Central memory CD8-positive, alpha-beta T cell (primary cell): ENCODE results near the gene OTOP2.

Source experiments
- ATAC-seq: fragments of 150-1000 bp; cut with Tn5 transposase; replicated peaks from 2 replicates; pipeline ENCODE4 v1.10.0; 2022; ENCODE audit warnings: mild to moderate bottlenecking, moderate FRiP score, moderate number of reproducible peaks; ENCODE audit not compliant: poor library complexity, severe bottlenecking; ENCODE audit errors: extremely low read depth
- DNase-seq, 2 donors: peaks; one replicate each; pipeline ENCODE4 v3.0.0; 2021; ENCODE audit warnings: low spot score in 2 of 2
- H3K27ac Mint-ChIP-seq: one replicate; pipeline ENCODE4 v1.8.0; 2022; ENCODE audit warnings: low read depth, mild to moderate bottlenecking, moderate library complexity, mixed read lengths
- H3K27me3 Mint-ChIP-seq: one replicate; pipeline ENCODE4 v1.8.0; 2022; ENCODE audit warnings: mixed read lengths
- H3K36me3 Mint-ChIP-seq: one replicate; pipeline ENCODE4 v1.8.0; 2022; ENCODE audit warnings: mild to moderate bottlenecking, moderate library complexity, mixed read lengths; ENCODE audit not compliant: insufficient read depth
- H3K4me1 Mint-ChIP-seq: one replicate; pipeline ENCODE4 v1.8.0; 2022; ENCODE audit warnings: mixed read lengths
- H3K4me3 Mint-ChIP-seq: one replicate; pipeline ENCODE4 v1.8.0; 2022; ENCODE audit warnings: mild to moderate bottlenecking, moderate library complexity, mixed read lengths
- H3K9me3 Mint-ChIP-seq: one replicate; pipeline ENCODE4 v1.8.0; 2022; ENCODE audit warnings: mixed read lengths

OTOP2 gene

DNA sequence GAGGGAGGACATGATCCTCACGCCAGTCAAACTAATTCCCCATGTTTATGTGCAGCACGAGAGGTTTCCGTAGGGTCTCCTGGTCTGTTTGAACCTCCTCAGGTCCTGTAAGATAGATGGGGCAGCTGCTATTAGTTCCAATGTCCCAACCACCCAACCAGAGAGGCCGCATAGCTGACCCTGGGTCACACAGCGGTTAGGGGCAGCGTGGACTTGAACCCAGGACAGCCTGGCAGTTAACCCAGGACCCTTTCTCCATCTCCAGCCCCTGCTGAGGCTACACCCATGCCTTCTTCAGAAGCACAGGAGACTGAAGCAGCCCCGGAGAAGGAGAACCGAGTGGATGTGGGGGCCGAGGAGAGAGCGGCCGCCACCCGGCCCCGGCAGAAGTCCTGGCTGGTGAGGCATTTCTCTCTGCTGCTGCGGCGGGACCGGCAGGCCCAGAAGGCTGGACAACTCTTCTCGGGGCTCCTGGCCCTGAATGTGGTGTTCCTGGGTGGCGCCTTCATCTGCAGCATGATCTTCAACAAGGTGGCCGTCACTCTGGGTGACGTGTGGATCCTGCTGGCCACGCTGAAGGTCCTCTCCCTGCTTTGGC lies 17.2 kb downstream of the OTOP2 start:
- DNase-seq (no peak), ATAC-seq (no peak)
- H3K27me3 Mint-ChIP-seq: peaks cover 72% of the 10 kb centered on the region
- no peaks in the 10 kb centered on the region for H3K4me1 Mint-ChIP-seq
- H3K27ac Mint-ChIP-seq: no peak overlapping the region
- H3K36me3 Mint-ChIP-seq: no peaks in the 10 kb centered on the region
- no peak overlapping the region for H3K4me3 Mint-ChIP-seq
- H3K9me3 Mint-ChIP-seq: no peaks in the 10 kb centered on the region

DNA sequence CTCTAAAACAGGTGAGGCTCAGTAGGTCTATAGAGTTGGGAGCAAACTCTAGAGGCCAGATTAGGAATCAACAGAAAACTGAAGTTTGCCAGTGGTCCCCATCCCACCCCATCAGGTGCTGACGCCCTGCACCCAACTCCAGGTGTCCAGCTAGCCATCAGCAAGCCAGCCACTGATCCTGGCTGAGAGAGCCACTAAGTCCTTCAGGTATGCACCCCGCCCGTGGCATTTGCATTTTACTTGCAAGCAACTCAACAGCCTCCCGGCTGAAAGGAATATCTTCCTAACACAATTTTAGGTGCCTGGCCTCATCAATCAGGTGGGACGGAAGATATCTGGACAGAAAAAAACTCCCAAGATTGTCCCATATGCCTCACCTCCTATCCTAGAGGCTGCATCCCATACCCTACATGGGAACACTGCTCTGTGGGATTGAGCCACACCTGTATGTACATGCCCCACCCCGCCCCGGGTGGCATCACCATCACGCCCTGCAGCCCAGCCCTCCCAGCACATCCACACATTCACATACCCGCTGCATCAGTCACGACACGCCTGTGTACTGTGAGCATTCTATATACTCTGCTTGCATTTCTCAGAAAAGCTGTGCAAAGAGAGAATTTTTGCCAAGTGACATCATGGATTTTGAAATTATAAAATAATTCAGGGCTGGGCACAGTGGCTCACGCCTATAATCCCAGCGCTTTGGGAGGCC lies 19.9 kb downstream of the OTOP2 start:
- H3K9me3 Mint-ChIP-seq: no peaks in the 10 kb centered on the region
- ATAC-seq (no peak), DNase-seq (no peak)
- peaks cover 2% of the 10 kb centered on the region for H3K36me3 Mint-ChIP-seq
- H3K27me3 Mint-ChIP-seq: peaks cover 45% of the 10 kb centered on the region
- H3K4me3 Mint-ChIP-seq: no peak overlapping the region
- no peak overlapping the region for H3K27ac Mint-ChIP-seq
- H3K4me1 Mint-ChIP-seq: no peaks in the 10 kb centered on the region

DNA sequence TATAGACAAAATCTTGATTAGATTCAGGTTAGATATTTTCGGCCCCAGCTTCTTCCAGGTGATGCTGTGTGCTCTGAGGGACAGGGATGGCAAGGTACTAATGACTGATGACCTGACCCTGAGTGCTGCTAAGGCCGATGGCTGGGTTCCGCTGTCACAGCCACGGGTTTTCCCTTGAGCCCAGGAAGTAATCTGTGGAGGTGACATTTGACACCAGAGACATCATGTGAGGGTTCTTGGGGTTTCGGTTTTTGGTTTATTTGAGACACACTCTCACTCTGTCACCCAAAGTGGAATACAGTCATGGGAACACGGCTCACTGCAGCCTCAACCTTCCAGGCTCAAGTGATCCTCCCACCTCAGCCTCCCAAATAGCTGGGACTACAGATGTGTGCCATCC lies 21.5 kb downstream of the OTOP2 start:
- H3K27ac Mint-ChIP-seq: no peak overlapping the region
- H3K4me1 Mint-ChIP-seq: no peaks in the 10 kb centered on the region
- DNase-seq (no peak), ATAC-seq (no peak)
- H3K9me3 Mint-ChIP-seq: no peaks in the 10 kb centered on the region
- peaks cover 31% of the 10 kb centered on the region for H3K27me3 Mint-ChIP-seq
- H3K36me3 Mint-ChIP-seq: peaks cover 2% of the 10 kb centered on the region
- no peak overlapping the region for H3K4me3 Mint-ChIP-seq

DNA sequence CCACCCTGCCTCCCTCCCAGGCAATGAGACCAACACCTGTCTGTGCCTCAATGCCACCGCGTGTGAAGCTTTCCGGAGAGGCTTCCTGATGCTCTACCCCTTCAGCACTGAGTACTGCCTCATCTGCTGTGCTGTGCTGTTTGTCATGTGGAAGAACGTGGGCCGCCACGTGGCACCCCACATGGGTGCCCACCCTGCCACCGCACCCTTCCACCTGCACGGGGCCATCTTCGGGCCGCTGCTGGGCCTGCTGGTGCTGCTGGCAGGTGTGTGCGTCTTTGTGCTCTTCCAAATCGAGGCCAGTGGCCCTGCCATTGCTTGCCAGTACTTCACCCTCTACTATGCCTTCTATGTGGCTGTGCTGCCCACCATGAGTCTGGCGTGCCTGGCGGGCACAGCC lies 22.6 kb downstream of the OTOP2 start:
- ATAC-seq: no peak
- H3K27ac Mint-ChIP-seq: no peak overlapping the region
- H3K36me3 Mint-ChIP-seq: peaks cover 2% of the 10 kb centered on the region
- H3K4me1 Mint-ChIP-seq: no peaks in the 10 kb centered on the region
- H3K9me3 Mint-ChIP-seq: no peaks in the 10 kb centered on the region
- no peak for DNase-seq
- peaks cover 24% of the 10 kb centered on the region for H3K27me3 Mint-ChIP-seq
- no peak overlapping the region for H3K4me3 Mint-ChIP-seq

DNA sequence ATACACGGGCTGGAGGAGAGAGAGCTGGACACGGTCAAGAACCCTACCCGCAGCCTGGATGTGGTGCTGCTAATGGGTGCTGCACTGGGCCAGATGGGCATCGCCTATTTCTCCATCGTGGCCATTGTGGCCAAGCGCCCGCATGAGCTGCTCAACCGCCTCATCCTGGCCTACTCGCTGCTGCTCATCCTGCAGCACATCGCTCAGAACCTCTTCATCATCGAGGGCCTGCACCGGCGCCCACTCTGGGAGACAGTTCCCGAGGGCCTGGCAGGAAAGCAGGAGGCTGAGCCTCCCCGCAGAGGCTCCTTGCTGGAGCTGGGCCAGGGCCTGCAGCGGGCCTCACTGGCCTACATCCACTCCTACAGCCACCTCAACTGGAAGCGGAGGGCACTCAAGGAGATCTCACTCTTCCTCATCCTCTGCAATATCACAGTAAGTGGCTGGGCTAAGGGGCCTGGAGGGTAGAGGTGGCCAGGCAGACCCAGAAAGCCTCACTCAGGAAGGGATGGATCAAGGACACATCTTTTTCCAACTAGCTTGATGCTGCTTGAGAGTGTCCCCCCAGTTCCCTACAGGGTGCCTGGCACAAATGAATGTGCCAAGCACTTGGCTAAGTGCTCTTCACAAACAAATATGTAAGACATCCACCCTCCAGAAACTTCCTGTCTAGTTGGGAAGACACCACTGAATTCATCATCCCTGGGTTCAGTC lies 23.1 kb downstream of the OTOP2 start:
- Mint-ChIP-seq H3K4me1 (no peaks in the 10 kb centered on the region), H3K4me3 (no peak overlapping the region), H3K27ac (no peak overlapping the region), H3K36me3 (peaks cover 2% of the 10 kb centered on the region), H3K27me3 (peaks cover 18% of the 10 kb centered on the region), H3K9me3 (no peaks in the 10 kb centered on the region)
- ATAC-seq (no peak), DNase-seq (no peak)

DNA sequence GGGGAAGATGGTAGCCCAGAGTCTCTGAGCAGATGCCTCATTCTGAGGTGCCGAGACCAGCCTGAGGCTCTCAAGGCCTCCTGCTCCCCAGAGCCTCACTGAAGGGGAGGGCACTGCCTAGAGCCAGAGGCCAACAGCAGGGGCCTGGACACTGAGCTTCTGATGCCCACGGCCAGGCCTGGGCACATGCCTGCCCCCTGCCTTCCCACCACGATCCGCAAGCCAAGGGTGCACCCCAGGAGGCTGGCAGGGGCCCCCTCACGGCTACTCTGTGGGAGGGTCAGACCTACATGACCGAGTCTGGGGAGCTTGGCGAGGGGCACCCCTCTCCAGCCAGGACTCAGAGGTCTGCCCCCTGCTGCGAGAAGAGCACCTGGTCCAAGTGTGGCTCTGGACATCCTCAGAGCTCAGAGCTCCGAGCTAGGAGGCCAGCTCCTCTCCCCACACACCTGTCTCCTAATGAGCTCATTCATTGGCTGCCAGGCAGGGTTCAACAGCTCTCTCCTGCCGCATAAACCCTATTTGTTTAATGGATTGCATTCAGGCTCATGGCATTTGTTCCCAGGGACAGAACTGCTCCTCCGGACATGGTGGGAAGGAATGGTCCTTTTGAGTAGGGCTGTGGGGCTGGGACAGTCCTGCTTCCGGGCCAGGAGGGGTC lies 25.5 kb downstream of the OTOP2 start:
- Mint-ChIP-seq H3K4me1 (no peaks in the 10 kb centered on the region), H3K27me3 (no peaks in the 10 kb centered on the region), H3K36me3 (peaks cover 2% of the 10 kb centered on the region), H3K9me3 (no peaks in the 10 kb centered on the region), H3K27ac (no peak overlapping the region), H3K4me3 (no peak overlapping the region)
- ATAC-seq (no peak), DNase-seq (no peak)

DNA sequence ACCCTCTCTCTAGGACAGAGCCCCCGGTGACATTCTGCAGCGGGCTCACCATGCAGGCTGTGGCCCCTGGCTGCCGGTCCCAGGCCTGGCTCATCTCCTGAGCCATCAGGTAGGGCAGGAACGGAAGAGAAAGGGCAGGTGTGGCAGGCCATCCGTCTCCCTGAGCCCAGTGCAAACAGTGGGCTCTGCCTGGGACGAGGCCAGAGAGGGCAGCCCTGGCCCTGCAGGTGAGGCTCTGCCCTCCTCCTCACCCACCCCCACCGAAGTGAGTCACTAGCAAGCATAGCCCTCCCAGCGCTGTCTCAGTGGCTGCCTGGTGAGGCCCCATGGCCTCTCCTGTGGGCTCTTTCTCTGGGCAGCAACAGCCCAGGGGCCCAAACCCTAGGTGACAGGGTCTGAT lies 26.1 kb downstream of the OTOP2 start:
- H3K4me3 Mint-ChIP-seq: no peak overlapping the region
- no peaks in the 10 kb centered on the region for H3K9me3 Mint-ChIP-seq
- DNase-seq (no peak), ATAC-seq (no peak)
- H3K36me3 Mint-ChIP-seq: peaks cover 2% of the 10 kb centered on the region
- no peak overlapping the region for H3K27ac Mint-ChIP-seq
- no peaks in the 10 kb centered on the region for H3K27me3 Mint-ChIP-seq
- no peaks in the 10 kb centered on the region for H3K4me1 Mint-ChIP-seq

DNA sequence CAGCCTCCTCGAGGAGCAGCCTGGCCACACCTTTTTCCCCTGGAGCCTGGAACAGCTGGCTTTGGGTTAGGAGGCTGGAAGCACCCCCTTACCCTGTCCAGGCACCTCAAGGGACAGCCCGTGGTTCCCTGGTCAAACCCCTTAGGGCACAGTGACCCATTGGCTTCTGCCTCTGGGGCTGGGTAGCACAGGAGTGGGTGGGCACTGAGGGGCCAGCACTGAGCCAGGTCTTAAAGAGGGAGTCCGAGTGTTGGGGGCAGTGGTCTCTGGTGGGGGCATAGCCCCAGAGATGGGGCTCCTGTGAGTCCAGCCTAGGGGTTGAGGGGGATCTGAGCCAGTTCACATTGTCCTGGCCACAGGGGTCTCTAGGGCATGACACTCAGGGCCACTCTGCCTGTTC lies 27.0 kb downstream of the OTOP2 start:
- Mint-ChIP-seq H3K4me1 (no peaks in the 10 kb centered on the region), H3K4me3 (no peak overlapping the region), H3K27ac (no peak overlapping the region), H3K9me3 (no peaks in the 10 kb centered on the region), H3K36me3 (peaks cover 2% of the 10 kb centered on the region), H3K27me3 (no peaks in the 10 kb centered on the region)
- DNase-seq: no peak
- no peak for ATAC-seq

DNA sequence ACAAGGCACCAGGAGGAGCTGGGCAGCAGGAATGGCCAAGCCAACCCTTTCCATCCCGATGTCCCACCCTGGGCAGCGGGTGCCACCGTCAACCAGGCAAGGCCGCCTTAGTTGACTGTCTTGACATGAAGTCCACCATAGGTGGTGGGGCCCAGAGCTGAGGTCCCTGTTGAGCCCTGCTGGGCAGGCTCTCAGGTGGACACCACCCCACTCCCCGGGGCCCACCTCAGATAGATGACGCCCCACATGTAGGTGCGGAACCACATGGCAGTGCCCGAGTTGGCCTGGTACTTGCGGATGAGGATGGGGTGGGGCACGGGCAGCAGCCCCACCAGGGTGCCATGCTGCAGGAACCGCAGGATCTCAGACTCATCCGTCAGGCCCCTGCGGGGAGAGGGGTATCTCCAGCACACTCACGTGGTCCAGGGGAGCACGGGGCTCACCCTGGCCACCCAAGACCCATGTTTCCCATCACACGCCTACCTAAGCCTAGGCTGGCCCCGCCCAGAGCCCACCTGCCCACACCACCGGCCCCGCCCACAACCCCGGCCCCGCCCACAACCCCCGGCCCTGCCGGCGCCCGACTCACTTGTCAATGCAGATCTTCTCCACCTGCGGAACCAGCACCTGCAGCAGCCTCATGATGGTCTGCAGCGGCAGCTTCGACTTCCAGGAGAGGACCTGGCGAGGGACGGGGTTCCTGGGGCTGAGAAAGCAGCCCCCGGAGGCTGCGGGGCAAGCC lies 27.8 kb downstream of the OTOP2 start:
- Mint-ChIP-seq H3K4me1 (no peaks in the 10 kb centered on the region), H3K4me3 (no peak overlapping the region), H3K27me3 (no peaks in the 10 kb centered on the region), H3K36me3 (peaks cover 2% of the 10 kb centered on the region), H3K9me3 (no peaks in the 10 kb centered on the region), H3K27ac (no peak overlapping the region)
- DNase-seq (no peak), ATAC-seq (no peak)

DNA sequence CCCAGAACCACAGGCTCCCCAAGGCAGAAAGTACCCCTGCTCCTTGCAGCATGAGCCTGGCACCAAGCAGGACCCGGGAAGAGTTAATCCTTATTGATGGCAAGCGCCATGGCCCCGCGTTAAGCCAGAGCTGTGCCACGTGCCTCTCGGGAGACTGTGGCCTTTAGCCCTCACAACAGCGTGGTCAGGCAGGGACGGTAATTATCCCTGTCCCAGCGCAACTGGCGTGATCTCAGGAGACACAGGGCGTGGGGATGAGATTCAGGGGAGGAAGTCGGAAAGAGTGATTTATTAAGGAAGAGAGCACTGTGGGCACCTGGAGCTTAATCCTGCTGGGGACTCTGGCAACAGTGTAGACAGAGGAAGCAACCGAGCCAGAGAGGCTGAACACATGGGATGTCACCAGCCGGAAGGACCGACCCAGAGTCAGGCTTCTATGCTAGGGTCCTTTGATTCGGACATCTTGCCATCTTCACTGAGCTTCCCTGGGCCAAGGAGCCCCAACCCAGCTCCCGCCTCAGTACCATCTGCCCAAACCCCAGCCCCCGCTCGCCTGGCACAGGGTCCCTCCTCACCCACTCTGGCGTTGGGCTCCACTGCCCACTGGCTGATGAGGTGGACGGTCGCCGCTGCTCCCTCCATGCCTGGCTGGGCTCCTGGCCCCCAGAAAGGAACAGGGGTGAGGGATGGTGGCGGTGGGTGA lies 28.5 kb downstream of the OTOP2 start:
- Mint-ChIP-seq H3K36me3 (no peaks in the 10 kb centered on the region), H3K27me3 (no peaks in the 10 kb centered on the region), H3K27ac (no peak overlapping the region), H3K4me1 (no peaks in the 10 kb centered on the region), H3K9me3 (no peaks in the 10 kb centered on the region), H3K4me3 (no peak overlapping the region)
- ATAC-seq (no peak), DNase-seq (no peak)

DNA sequence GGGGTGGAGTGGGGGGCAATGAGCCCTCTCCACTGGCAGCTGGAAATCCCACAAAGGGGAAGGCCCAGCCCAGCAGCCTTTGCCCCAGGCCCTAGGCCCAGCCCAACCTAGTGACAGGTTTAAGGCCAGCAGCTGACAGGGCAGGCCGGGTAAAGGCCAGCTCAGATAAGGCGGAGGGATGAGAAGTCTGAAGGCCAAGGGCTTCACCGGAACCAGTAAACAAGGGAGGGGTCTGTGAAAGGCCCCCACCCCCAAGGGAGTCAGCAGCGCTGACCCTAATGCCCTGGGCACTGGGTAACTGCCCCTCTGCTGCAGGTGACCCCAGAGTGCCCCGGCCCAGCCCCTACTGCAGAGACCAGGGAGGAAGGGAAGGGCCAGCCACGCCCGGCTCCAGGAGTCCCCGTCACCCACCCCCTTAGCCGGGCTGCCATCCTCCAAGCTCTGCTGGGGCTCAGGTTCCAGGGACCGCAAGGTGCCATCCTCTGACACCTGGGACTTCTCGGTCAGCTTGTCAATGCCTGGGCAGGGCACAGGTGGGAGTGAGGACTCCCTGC lies 29.1 kb downstream of the OTOP2 start:
- H3K4me3 Mint-ChIP-seq: no peak overlapping the region
- H3K4me1 Mint-ChIP-seq: no peaks in the 10 kb centered on the region
- no peaks in the 10 kb centered on the region for H3K36me3 Mint-ChIP-seq
- DNase-seq (no peak), ATAC-seq (no peak)
- H3K27me3 Mint-ChIP-seq: no peaks in the 10 kb centered on the region
- H3K27ac Mint-ChIP-seq: no peak overlapping the region
- H3K9me3 Mint-ChIP-seq: no peaks in the 10 kb centered on the region

DNA sequence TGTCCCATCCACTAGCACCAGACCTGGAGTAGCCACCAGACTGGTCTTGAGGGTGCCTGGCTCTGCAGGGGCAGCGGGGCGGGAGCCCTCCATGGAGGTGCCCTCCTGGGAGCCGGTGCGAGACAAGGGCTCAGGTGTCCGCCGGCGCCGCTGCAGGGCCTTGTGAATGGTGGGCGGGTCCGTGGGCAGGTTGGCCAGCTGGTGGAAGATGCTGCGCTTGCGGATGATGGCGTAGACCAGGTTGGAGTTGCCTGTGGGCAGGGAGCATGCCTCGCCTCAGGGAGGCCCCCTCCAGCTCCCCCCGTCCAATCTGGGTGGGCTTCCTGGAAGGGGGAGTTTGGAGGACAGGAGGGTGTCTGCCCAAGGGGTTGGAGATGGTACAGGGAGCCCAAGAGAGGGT lies 30.0 kb downstream of the OTOP2 start:
- Mint-ChIP-seq H3K36me3 (no peaks in the 10 kb centered on the region), H3K4me3 (no peak overlapping the region), H3K4me1 (no peaks in the 10 kb centered on the region), H3K27ac (no peak overlapping the region), H3K27me3 (no peaks in the 10 kb centered on the region), H3K9me3 (no peaks in the 10 kb centered on the region)
- ATAC-seq (no peak), DNase-seq (no peak)
